HUES64 (cell line): ENCODE results near the gene TMEM223.

ENCODE experiments used
- H3K27ac ChIP-seq: 2 replicates; pipeline ENCODE4 v1.7.0; 2013; ENCODE audit warnings: low read depth, low read length, inconsistent platforms
- H3K27me3 ChIP-seq: 2 replicates; pipeline ENCODE4 v1.6.1; 2013; ENCODE audit warnings: mild to moderate bottlenecking, low read length; ENCODE audit not compliant: insufficient read depth
- H3K36me3 ChIP-seq: 2 replicates; pipeline ENCODE4 v1.6.1; 2013; ENCODE audit warnings: mild to moderate bottlenecking, low read length; ENCODE audit not compliant: insufficient read depth
- H3K4me1 ChIP-seq: 2 replicates; pipeline ENCODE4 v1.6.1; 2013; ENCODE audit warnings: mild to moderate bottlenecking, low read length, moderate library complexity; ENCODE audit not compliant: insufficient read depth
- H3K4me3 ChIP-seq: 2 replicates; pipeline ENCODE4 v1.5.1; 2013; ENCODE audit warnings: mild to moderate bottlenecking, low read length, moderate library complexity
- H3K9ac ChIP-seq: 2 replicates; pipeline ENCODE4 v1.6.1; 2013; ENCODE audit warnings: mild to moderate bottlenecking, low read depth, low read length
- H3K9me3 ChIP-seq: 2 replicates; pipeline ENCODE4 v1.6.1; 2013; ENCODE audit warnings: low read depth, low read length; ENCODE audit not compliant: insufficient read depth
- WGBS: fragments of 150-250, 120-280 bp; methylation state at CpG from one replicate; pipeline ENCODE4 v1.1.7; 2013; ENCODE audit warnings: missing lambda C conversion rate; 5-methylcytosine and 5-hydroxymethylcytosine counted together

The TMEM223 gene

GRCh38 chr11:62794201-62794775, 2.5 kb upstream of the TMEM223 start:
- Histone ChIP-seq H3K9ac (no peak overlapping the region), H3K4me1 (peaks cover 2% of the 10 kb centered on the region; the same call in 1 of the 2 replicates), H3K36me3 (peaks cover 85% of the 10 kb centered on the region), H3K27me3 (no peaks in the 10 kb centered on the region), H3K27ac (no peak overlapping the region), H3K9me3 (no peaks in the 10 kb centered on the region), H3K4me3 (no peak overlapping the region)
- 97% methylated on average over 7 of the region's 8 CpGs for WGBS

GRCh38 chr11:62792202-62792575, 383 bp upstream of the TMEM223 start:
- 54% methylated on average over 11 of the region's 11 CpGs for WGBS
- peaks cover 2% of the 10 kb centered on the region; the same call in 1 of the 2 replicates for H3K4me1 ChIP-seq
- H3K27me3 ChIP-seq: no peaks in the 10 kb centered on the region
- peak overlapping the region; percentile 61; the same call in 1 of the 2 replicates for H3K27ac ChIP-seq
- H3K9me3 ChIP-seq: no peaks in the 10 kb centered on the region
- H3K4me3 ChIP-seq: peak overlapping the region; percentile 97
- H3K36me3 ChIP-seq: peaks cover 72% of the 10 kb centered on the region
- peak overlapping the region; percentile 3; the same call in 1 of the 2 replicates for H3K9ac ChIP-seq

GRCh38 chr11:62789576-62789975, 2.2 kb downstream of the TMEM223 start:
- H3K9me3 ChIP-seq: no peaks in the 10 kb centered on the region
- H3K4me1 ChIP-seq: peaks cover 2% of the 10 kb centered on the region; the same call in 1 of the 2 replicates
- peaks cover 56% of the 10 kb centered on the region for H3K36me3 ChIP-seq
- H3K27me3 ChIP-seq: no peaks in the 10 kb centered on the region
- H3K27ac ChIP-seq: no peak overlapping the region
- no peak overlapping the region for H3K9ac ChIP-seq
- H3K4me3 ChIP-seq: no peak overlapping the region
- 94% methylated on average over 3 of the region's 3 CpGs for WGBS

- H3K36me3 ChIP-seq: peaks cover 52% of the 10 kb centered on the region
- H3K4me1 ChIP-seq: peaks cover 2% of the 10 kb centered on the region; the same call in 1 of the 2 replicates
- WGBS: 90% methylated on average over 5 of the region's 5 CpGs
- peak overlapping the region; percentile 84; the same call in 1 of the 2 replicates for H3K4me3 ChIP-seq
- H3K27ac ChIP-seq: peak overlapping the region; percentile 28; the same call in 1 of the 2 replicates
- H3K9me3 ChIP-seq: no peaks in the 10 kb centered on the region
- no peak overlapping the region for H3K9ac ChIP-seq
- no peaks in the 10 kb centered on the region for H3K27me3 ChIP-seq
These were observed 2.8 kb downstream of the TMEM223 start for GRCh38 chr11:62788991-62789390.

- WGBS: under 1% methylated on average over 88 of the region's 88 CpGs
- H3K4me1 ChIP-seq: peaks cover 2% of the 10 kb centered on the region; the same call in 1 of the 2 replicates
These were observed 4.6 kb downstream of the TMEM223 start, which contains the start of gene TMEM179B for GRCh38 chr11:62787005-62787759. TSS of gene TMEM179B (plus strand) at chr11:62787402. CDS start at chr11:62787432, 30 bp downstream.

DNA sequence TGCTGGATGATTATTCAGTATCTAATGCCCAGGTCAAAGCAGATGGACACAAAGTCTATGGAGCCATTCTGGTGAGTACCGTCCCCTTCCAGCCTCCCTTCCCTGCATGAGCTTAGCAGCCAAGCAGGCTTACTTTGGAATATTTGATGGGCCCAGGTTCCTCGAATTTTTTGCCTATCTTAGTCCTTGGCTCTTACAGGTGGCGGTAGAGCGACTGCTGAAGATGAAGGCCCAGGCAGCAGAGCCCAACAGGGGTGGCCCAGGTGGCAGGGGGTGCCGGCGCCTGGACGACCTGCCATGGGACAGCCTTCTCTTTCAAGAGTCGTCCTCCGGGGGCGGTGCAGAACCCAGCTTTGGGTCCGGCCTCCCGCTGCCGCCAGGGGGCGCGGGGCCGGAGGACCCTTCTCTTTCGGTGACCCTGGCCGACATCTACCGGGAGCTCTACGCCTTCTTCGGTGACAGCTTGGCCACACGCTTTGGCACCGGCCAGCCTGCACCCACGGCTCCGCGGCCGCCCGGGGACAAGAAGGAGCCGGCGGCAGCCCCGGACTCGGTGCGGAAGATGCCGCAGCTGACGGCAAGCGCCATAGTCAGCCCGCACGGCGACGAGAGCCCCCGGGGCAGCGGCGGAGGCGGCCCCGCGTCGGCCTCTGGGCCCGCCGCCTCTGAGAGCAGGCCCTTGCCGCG, 5.3 kb downstream of the TMEM223 start:
- Histone ChIP-seq H3K4me3 (peak overlapping the region; percentile 84), H3K9ac (peak overlapping the region; percentile 92), H3K27ac (peak overlapping the region; percentile 95; the same call in 1 of the 2 replicates), H3K4me1 (no peaks in the 10 kb centered on the region; the same call in 1 of the 2 replicates), H3K27me3 (no peaks in the 10 kb centered on the region), H3K9me3 (no peaks in the 10 kb centered on the region), H3K36me3 (peaks cover 54% of the 10 kb centered on the region)
- WGBS: 4% methylated on average over 51 of the region's 51 CpGs

More at GRCh38 chr11:62787005-62787759, 4.6 kb downstream of the TMEM223 start, which contains the start of gene TMEM179B:
- Histone ChIP-seq H3K36me3 (peaks cover 50% of the 10 kb centered on the region), H3K27ac (peak within 1 kb of the TSS; percentile 95), H3K9me3 (no peaks in the 10 kb centered on the region), H3K4me3 (peak within 1 kb of the TSS; percentile 84), H3K27me3 (no peaks in the 10 kb centered on the region), H3K9ac (peak within 1 kb of the TSS; percentile 92)

GRCh38 chr11:62782753-62783152, 9.1 kb downstream of the TMEM223 start:
- WGBS: 99% methylated on average over 7 of the region's 7 CpGs
- H3K27ac ChIP-seq: no peak overlapping the region
- H3K27me3 ChIP-seq: no peaks in the 10 kb centered on the region
- no peak overlapping the region for H3K4me3 ChIP-seq
- H3K36me3 ChIP-seq: peaks cover 50% of the 10 kb centered on the region
- H3K9me3 ChIP-seq: no peaks in the 10 kb centered on the region
- H3K4me1 ChIP-seq: no peaks in the 10 kb centered on the region; the same call in 1 of the 2 replicates
- no peak overlapping the region for H3K9ac ChIP-seq

DNA sequence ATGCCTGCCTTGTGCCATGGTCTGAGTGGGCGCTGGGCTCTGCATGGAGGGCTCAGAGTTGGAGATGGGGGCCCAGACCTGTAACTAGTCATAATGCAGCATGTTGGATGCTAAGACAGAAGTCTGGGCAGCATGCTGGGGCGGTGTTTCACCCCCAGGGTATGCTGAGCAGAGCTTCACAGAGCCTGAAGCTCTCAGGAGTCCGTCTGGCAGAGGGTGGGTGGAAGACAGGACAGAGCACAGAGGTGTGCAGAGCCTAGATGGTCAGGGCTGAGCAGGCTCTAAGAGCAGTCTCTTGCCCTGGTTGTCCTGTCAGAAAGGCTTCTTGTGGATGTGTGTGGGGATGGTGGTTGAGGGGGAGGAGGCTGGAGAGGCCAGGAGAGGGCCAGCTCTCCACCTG, 13.4 kb downstream of the TMEM223 start:
- Histone ChIP-seq H3K9me3 (no peaks in the 10 kb centered on the region), H3K4me3 (no peak overlapping the region), H3K27me3 (no peaks in the 10 kb centered on the region), H3K36me3 (peaks cover 56% of the 10 kb centered on the region), H3K27ac (no peak overlapping the region), H3K4me1 (no peaks in the 10 kb centered on the region), H3K9ac (no peak overlapping the region)
- WGBS: 89% methylated on average over 3 of the region's 3 CpGs

- Histone ChIP-seq H3K36me3 (peaks cover 49% of the 10 kb centered on the region), H3K27ac (no peak overlapping the region)
- 93% methylated on average over 2 of the region's 2 CpGs for WGBS
These were observed 14.4 kb downstream of the TMEM223 start for GRCh38 chr11:62777389-62777788.

GRCh38 chr11:62775646-62776045, 16.2 kb downstream of the TMEM223 start:
- Histone ChIP-seq H3K36me3 (peaks cover 40% of the 10 kb centered on the region), H3K27ac (no peak overlapping the region), H3K27me3 (no peaks in the 10 kb centered on the region), H3K9ac (no peak overlapping the region), H3K4me1 (peaks cover 2% of the 10 kb centered on the region; the same call in 1 of the 2 replicates), H3K4me3 (no peak overlapping the region), H3K9me3 (no peaks in the 10 kb centered on the region)
- 97% methylated on average over 17 of the region's 17 CpGs for WGBS

More at GRCh38 chr11:62777389-62777788, 14.4 kb downstream of the TMEM223 start:
- Histone ChIP-seq H3K27me3 (no peaks in the 10 kb centered on the region), H3K4me1 (no peaks in the 10 kb centered on the region), H3K9me3 (no peaks in the 10 kb centered on the region), H3K4me3 (no peak overlapping the region), H3K9ac (no peak overlapping the region)

- Histone ChIP-seq H3K4me1 (peaks cover 9% of the 10 kb centered on the region; the same call in 1 of the 2 replicates), H3K9me3 (no peaks in the 10 kb centered on the region), H3K27me3 (no peaks in the 10 kb centered on the region), H3K27ac (no peak overlapping the region), H3K4me3 (no peak overlapping the region), H3K9ac (no peak overlapping the region), H3K36me3 (peaks cover 33% of the 10 kb centered on the region)
- WGBS: 96% methylated on average over 6 of the region's 6 CpGs
These were observed 17.4 kb downstream of the TMEM223 start for GRCh38 chr11:62774407-62774806.
